Measurements from ENCODE around the gene SLC27A3. TPM values are rescaled to one million over a fixed set of nuclear protein-coding genes. Genes with fewer than 3 reads are reported as not detected.

Gene SLC27A3
- total RNA-seq, 1 donor from 2014 or later: 11.5 TPM

- Mint-ChIP-seq H3K4me1 (ENCODE audit: low read depth) (peaks cover 2% of the 10 kb centered on the region), H3K4me3 (ENCODE audit: low read depth) (no peak overlapping the region), H3K27ac (no peak overlapping the region), H3K27me3 (ENCODE audit: low read depth) (no peaks in the 10 kb centered on the region), H3K9me3 (no peaks in the 10 kb centered on the region), H3K36me3 (ENCODE audit: low read depth) (peaks cover 68% of the 10 kb centered on the region)
- no peak for DNase-seq (ENCODE audit: low spot score)
- intact Hi-C loops (cut with micrococcal nuclease): no loop called here
Measured at GRCh38 chr1:153768316-153769181, 6.7 kb upstream of the SLC27A3 start.

- no peaks in the 10 kb centered on the region for H3K9me3 Mint-ChIP-seq
- H3K27ac Mint-ChIP-seq: no peak overlapping the region
- intact Hi-C loops (cut with micrococcal nuclease): no loop called here
- H3K4me3 Mint-ChIP-seq (ENCODE audit: low read depth): no peak overlapping the region
- no peak for DNase-seq (ENCODE audit: low spot score)
- H3K36me3 Mint-ChIP-seq (ENCODE audit: low read depth): peaks cover 67% of the 10 kb centered on the region
- no peaks in the 10 kb centered on the region for H3K27me3 Mint-ChIP-seq (ENCODE audit: low read depth)
- H3K4me1 Mint-ChIP-seq (ENCODE audit: low read depth): peaks cover 7% of the 10 kb centered on the region
Measured at GRCh38 chr1:153769221-153769620, 6.0 kb upstream of the SLC27A3 start.

- H3K27ac Mint-ChIP-seq: no peak overlapping the region
Measured at GRCh38 chr1:153770797-153771196, 4.4 kb upstream of the SLC27A3 start.

GRCh38 chr1:153771261-153771660, 3.9 kb upstream of the SLC27A3 start:
- no peak for DNase-seq (ENCODE audit: low spot score)
- H3K9me3 Mint-ChIP-seq: no peaks in the 10 kb centered on the region
- H3K27ac Mint-ChIP-seq: no peak overlapping the region
- intact Hi-C loops (cut with micrococcal nuclease): no loop called here
- no peaks in the 10 kb centered on the region for H3K27me3 Mint-ChIP-seq (ENCODE audit: low read depth)
- no peak overlapping the region for H3K4me3 Mint-ChIP-seq (ENCODE audit: low read depth)
- H3K36me3 Mint-ChIP-seq (ENCODE audit: low read depth): peaks cover 57% of the 10 kb centered on the region
- peaks cover 14% of the 10 kb centered on the region for H3K4me1 Mint-ChIP-seq (ENCODE audit: low read depth)

More at GRCh38 chr1:153770797-153771196, 4.4 kb upstream of the SLC27A3 start:
- H3K36me3 Mint-ChIP-seq (ENCODE audit: low read depth): peaks cover 62% of the 10 kb centered on the region
- intact Hi-C loops (cut with micrococcal nuclease): no loop called here
- no peaks in the 10 kb centered on the region for H3K27me3 Mint-ChIP-seq (ENCODE audit: low read depth)
- DNase-seq (ENCODE audit: low spot score): no peak
- H3K9me3 Mint-ChIP-seq: no peaks in the 10 kb centered on the region
- peaks cover 14% of the 10 kb centered on the region for H3K4me1 Mint-ChIP-seq (ENCODE audit: low read depth)
- no peak overlapping the region for H3K4me3 Mint-ChIP-seq (ENCODE audit: low read depth)

- Mint-ChIP-seq H3K36me3 (ENCODE audit: low read depth) (peaks cover 55% of the 10 kb centered on the region), H3K4me3 (ENCODE audit: low read depth) (no peak overlapping the region), H3K4me1 (ENCODE audit: low read depth) (peaks cover 19% of the 10 kb centered on the region), H3K27me3 (ENCODE audit: low read depth) (no peaks in the 10 kb centered on the region), H3K27ac (no peak overlapping the region), H3K9me3 (no peaks in the 10 kb centered on the region)
- intact Hi-C loops (cut with micrococcal nuclease): no loop called here
- DNase-seq (ENCODE audit: low spot score): no peak
Measured at GRCh38 chr1:153771841-153772593, 3.2 kb upstream of the SLC27A3 start.

- Mint-ChIP-seq H3K27ac (peak overlapping the region; percentile 12), H3K27me3 (ENCODE audit: low read depth) (no peaks in the 10 kb centered on the region), H3K36me3 (ENCODE audit: low read depth) (peaks cover 48% of the 10 kb centered on the region), H3K4me3 (ENCODE audit: low read depth) (peak overlapping the region; percentile 48), H3K9me3 (no peaks in the 10 kb centered on the region), H3K4me1 (ENCODE audit: low read depth) (peaks cover 24% of the 10 kb centered on the region)
- DNase-seq (ENCODE audit: low spot score): no peak
- intact Hi-C loops (cut with micrococcal nuclease): no loop called here
Measured at GRCh38 chr1:153773096-153773921, 1.9 kb upstream of the SLC27A3 start.

GRCh38 chr1:153774026-153774595, 1.1 kb upstream of the SLC27A3 start:
- no peak for DNase-seq (ENCODE audit: low spot score)
- H3K36me3 Mint-ChIP-seq (ENCODE audit: low read depth): peaks cover 43% of the 10 kb centered on the region
- H3K4me3 Mint-ChIP-seq (ENCODE audit: low read depth): no peak overlapping the region
- no peaks in the 10 kb centered on the region for H3K27me3 Mint-ChIP-seq (ENCODE audit: low read depth)
- H3K27ac Mint-ChIP-seq: peak overlapping the region; percentile 33
- no peaks in the 10 kb centered on the region for H3K9me3 Mint-ChIP-seq
- peaks cover 24% of the 10 kb centered on the region for H3K4me1 Mint-ChIP-seq (ENCODE audit: low read depth)
- intact Hi-C loops (cut with micrococcal nuclease): no loop called here

- no peak overlapping the region for H3K27ac Mint-ChIP-seq
- no peaks in the 10 kb centered on the region for H3K27me3 Mint-ChIP-seq (ENCODE audit: low read depth)
- H3K4me3 Mint-ChIP-seq (ENCODE audit: low read depth): peak overlapping the region; percentile 77
Measured at GRCh38 chr1:153775458-153776327, 486 bp downstream of the SLC27A3 start.

GRCh38 chr1:153776352-153776751, 1.1 kb downstream of the SLC27A3 start:
- H3K27ac Mint-ChIP-seq: no peak overlapping the region
- H3K36me3 Mint-ChIP-seq (ENCODE audit: low read depth): peaks cover 36% of the 10 kb centered on the region
- peaks cover 24% of the 10 kb centered on the region for H3K4me1 Mint-ChIP-seq (ENCODE audit: low read depth)
- no peaks in the 10 kb centered on the region for H3K27me3 Mint-ChIP-seq (ENCODE audit: low read depth)
- H3K4me3 Mint-ChIP-seq (ENCODE audit: low read depth): peak overlapping the region; percentile 77
- DNase-seq (ENCODE audit: low spot score): no peak
- intact Hi-C loops (cut with micrococcal nuclease): no loop called here
- H3K9me3 Mint-ChIP-seq: no peaks in the 10 kb centered on the region

More at GRCh38 chr1:153775458-153776327, 486 bp downstream of the SLC27A3 start:
- intact Hi-C loops (cut with micrococcal nuclease): no loop called here
- H3K36me3 Mint-ChIP-seq (ENCODE audit: low read depth): peaks cover 39% of the 10 kb centered on the region
- DNase-seq (ENCODE audit: low spot score): peak; percentile 49
- H3K9me3 Mint-ChIP-seq: no peaks in the 10 kb centered on the region
- peaks cover 24% of the 10 kb centered on the region for H3K4me1 Mint-ChIP-seq (ENCODE audit: low read depth)

- Mint-ChIP-seq H3K27me3 (ENCODE audit: low read depth) (no peaks in the 10 kb centered on the region), H3K4me1 (ENCODE audit: low read depth) (peaks cover 24% of the 10 kb centered on the region), H3K9me3 (no peaks in the 10 kb centered on the region), H3K36me3 (ENCODE audit: low read depth) (peaks cover 34% of the 10 kb centered on the region), H3K27ac (no peak overlapping the region), H3K4me3 (ENCODE audit: low read depth) (peak overlapping the region; percentile 63)
- no peak for DNase-seq (ENCODE audit: low spot score)
- intact Hi-C loops (cut with micrococcal nuclease): no loop called here
Measured at GRCh38 chr1:153776845-153777370, 1.7 kb downstream of the SLC27A3 start.

GRCh38 chr1:153777648-153778047, 2.4 kb downstream of the SLC27A3 start:
- Mint-ChIP-seq H3K27me3 (ENCODE audit: low read depth) (no peaks in the 10 kb centered on the region), H3K4me1 (ENCODE audit: low read depth) (peaks cover 24% of the 10 kb centered on the region), H3K27ac (no peak overlapping the region), H3K4me3 (ENCODE audit: low read depth) (no peak overlapping the region), H3K9me3 (no peaks in the 10 kb centered on the region), H3K36me3 (ENCODE audit: low read depth) (peaks cover 28% of the 10 kb centered on the region)
- intact Hi-C loops (cut with micrococcal nuclease): no loop called here
- no peak for DNase-seq (ENCODE audit: low spot score)
